ENCODE data around the gene ZNF280B. TPM values are rescaled to one million over a fixed set of nuclear protein-coding genes. Genes with fewer than 3 reads are reported as not detected.

ZNF280B gene
- polyA plus RNA-seq, 1 donor (not counting 4 experiments of a cell fraction or from before 2014, with no cell fraction given): 0.04 TPM

- no peaks in the 10 kb centered on the region for H4K20me1 ChIP-seq (ENCODE audit: control insufficient read depth, extremely low read depth, insufficient read depth, low read length)
- FAIRE-seq (no peak), DNase-seq (ENCODE audit: low read depth, low spot score) (no peak)
- no peak for TF ChIP-seq EZH2 (IDR thresholded peaks at IDR 0.05; ENCODE audit: low read length)
- TF ChIP-seq, protein P1, sequence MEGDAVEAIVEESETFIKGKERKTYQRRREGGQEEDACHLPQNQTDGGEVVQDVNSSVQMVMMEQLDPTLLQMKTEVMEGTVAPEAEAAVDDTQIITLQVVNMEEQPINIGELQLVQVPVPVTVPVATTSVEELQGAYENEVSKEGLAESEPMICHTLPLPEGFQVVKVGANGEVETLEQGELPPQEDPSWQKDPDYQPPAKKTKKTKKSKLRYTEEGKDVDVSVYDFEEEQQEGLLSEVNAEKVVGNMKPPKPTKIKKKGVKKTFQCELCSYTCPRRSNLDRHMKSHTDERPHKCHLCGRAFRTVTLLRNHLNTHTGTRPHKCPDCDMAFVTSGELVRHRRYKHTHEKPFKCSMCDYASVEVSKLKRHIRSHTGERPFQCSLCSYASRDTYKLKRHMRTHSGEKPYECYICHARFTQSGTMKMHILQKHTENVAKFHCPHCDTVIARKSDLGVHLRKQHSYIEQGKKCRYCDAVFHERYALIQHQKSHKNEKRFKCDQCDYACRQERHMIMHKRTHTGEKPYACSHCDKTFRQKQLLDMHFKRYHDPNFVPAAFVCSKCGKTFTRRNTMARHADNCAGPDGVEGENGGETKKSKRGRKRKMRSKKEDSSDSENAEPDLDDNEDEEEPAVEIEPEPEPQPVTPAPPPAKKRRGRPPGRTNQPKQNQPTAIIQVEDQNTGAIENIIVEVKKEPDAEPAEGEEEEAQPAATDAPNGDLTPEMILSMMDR (optimal IDR thresholded peaks at IDR 0.05 in 1 of 3, IDR thresholded peaks at IDR 0.05 in 1 of 3, conservative IDR thresholded peaks at IDR 0.05 in 1 of 3; ENCODE audit: extremely low read depth in 1 of 3, insufficient read depth in 2 of 3, low read length in 3 of 3): no peak
- H2AFZ ChIP-seq (ENCODE audit: control insufficient read depth, low read length): no peak overlapping the region
- H3K4me3 ChIP-seq (ENCODE audit: control insufficient read depth in 2 of 3, extremely low read depth in 1 of 3, insufficient read depth in 2 of 3, low read depth in 1 of 3, low read length in 3 of 3): no peak overlapping the region
- dilution Hi-C loops (cut with MboI; ENCODE audit: extremely low pct_ligation_motif_present, low sequenced_read_pairs): no loop called here
- H3K36me3 ChIP-seq (ENCODE audit: control insufficient read depth in 2 of 2, extremely low read depth in 1 of 2, insufficient read depth in 2 of 2, low read length in 2 of 2): no peaks in the 10 kb centered on the region
- H3K9me3 ChIP-seq (ENCODE audit: control insufficient read depth, low read depth, low read length): no peaks in the 10 kb centered on the region
- no peaks in the 10 kb centered on the region for H3K27me3 ChIP-seq (ENCODE audit: control insufficient read depth, extremely low read depth, insufficient read depth, low read length)
- no peak overlapping the region for H3K4me2 ChIP-seq (ENCODE audit: control insufficient read depth, extremely low read depth, insufficient read depth, low read depth, low read length)
- H3K27ac ChIP-seq (ENCODE audit: control insufficient read depth, insufficient read depth, low read length): no peak overlapping the region
- no peaks in the 10 kb centered on the region for H3K79me2 ChIP-seq (ENCODE audit: control insufficient read depth, insufficient read depth, low read length)
- no peak overlapping the region for H3K9ac ChIP-seq (ENCODE audit: control insufficient read depth, extremely low read depth, insufficient read depth, low read length)
- no peaks in the 10 kb centered on the region for H3K9me1 ChIP-seq (ENCODE audit: control insufficient read depth, extremely low read depth, insufficient read depth, low read length)
- H3K4me1 ChIP-seq (ENCODE audit: control insufficient read depth, extremely low read depth, insufficient read depth, low read length): no peaks in the 10 kb centered on the region
Observed at GRCh38 chr22:22520667-22521602, 12.4 kb upstream of the ZNF280B start.

GRCh38 chr22:22520020-22520656, 11.6 kb upstream of the ZNF280B start, which contains the start of gene ZNF280A:
TSS of gene ZNF280A (minus strand) at chr22:22520270. CDS start at chr22:22515630, 4,640 bp downstream.
- Histone ChIP-seq H3K9me3 (ENCODE audit: control insufficient read depth, low read depth, low read length) (no peaks in the 10 kb centered on the region), H3K9ac (ENCODE audit: control insufficient read depth, extremely low read depth, insufficient read depth, low read length) (no peak within 1 kb of the TSS), H3K4me2 (ENCODE audit: control insufficient read depth, extremely low read depth, insufficient read depth, low read depth, low read length) (no peak within 1 kb of the TSS), H3K4me1 (ENCODE audit: control insufficient read depth, extremely low read depth, insufficient read depth, low read length) (no peaks in the 10 kb centered on the region), H4K20me1 (ENCODE audit: control insufficient read depth, extremely low read depth, insufficient read depth, low read length) (no peaks in the 10 kb centered on the region), H2AFZ (ENCODE audit: control insufficient read depth, low read length) (no peak within 1 kb of the TSS), H3K27ac (ENCODE audit: control insufficient read depth, insufficient read depth, low read length) (no peak within 1 kb of the TSS), H3K27me3 (ENCODE audit: control insufficient read depth, extremely low read depth, insufficient read depth, low read length) (no peaks in the 10 kb centered on the region), H3K9me1 (ENCODE audit: control insufficient read depth, extremely low read depth, insufficient read depth, low read length) (no peaks in the 10 kb centered on the region), H3K4me3 (ENCODE audit: control insufficient read depth in 2 of 3, extremely low read depth in 1 of 3, insufficient read depth in 2 of 3, low read depth in 1 of 3, low read length in 3 of 3) (no peak within 1 kb of the TSS), H3K79me2 (ENCODE audit: control insufficient read depth, insufficient read depth, low read length) (no peaks in the 10 kb centered on the region), H3K36me3 (ENCODE audit: control insufficient read depth in 2 of 2, extremely low read depth in 1 of 2, insufficient read depth in 2 of 2, low read length in 2 of 2) (no peaks in the 10 kb centered on the region)
- no peak for DNase-seq (ENCODE audit: low read depth, low spot score)
- dilution Hi-C loops (cut with MboI; ENCODE audit: extremely low pct_ligation_motif_present, low sequenced_read_pairs): no loop called here
- FAIRE-seq: no peak
- TF ChIP-seq, protein P1 (optimal IDR thresholded peaks at IDR 0.05 in 1 of 3, IDR thresholded peaks at IDR 0.05 in 1 of 3, conservative IDR thresholded peaks at IDR 0.05 in 1 of 3; ENCODE audit: extremely low read depth in 1 of 3, insufficient read depth in 2 of 3, low read length in 3 of 3): no peak
- TF ChIP-seq EZH2 (IDR thresholded peaks at IDR 0.05; ENCODE audit: low read length): no peak

All from keratinocyte (primary cell).